Bronchial epithelial cell (primary cell): ENCODE measurements around the gene CEP83. TPM values are rescaled to one million over a fixed set of nuclear protein-coding genes. Genes with fewer than 3 reads are reported as not detected.
A peak's percentile ranks its signal among the peaks of the same experiment; 100 is the strongest.

ENCODE experiments used
- DNase-seq: peaks from one replicate; pipeline ENCODE4 v3.0.0-alpha.2; 2010; ENCODE audit warnings: low read depth
- FAIRE-seq: peaks from 2 replicates; lab custom pipeline; 2011; peaks lifted over from hg19 to GRCh38; lab: Jason Lieb, UNC
- H3K27me3 ChIP-seq: 2 replicates; pipeline ENCODE4 v1.5.1; 2011; ENCODE audit warnings: low read length; ENCODE audit not compliant: control insufficient read depth, insufficient read depth
- H3K36me3 ChIP-seq: 2 replicates; pipeline ENCODE4 v1.5.1; 2011; ENCODE audit warnings: low read length; ENCODE audit not compliant: control insufficient read depth, insufficient read depth
- H3K4me3 ChIP-seq: 2 replicates; pipeline ENCODE4 v1.5.1; 2011; ENCODE audit warnings: mild to moderate bottlenecking, low read depth, low read length, control low read depth
- total RNA-seq: library from RNA; depleted of rRNA; stranded (reverse); fragments of >200 nt; gene quantifications from 2 replicates; pipeline ENCODE4 v1.2.1, GENCODE V29; 2014
- TF ChIP-seq, protein P1 (sequence below): IDR thresholded peaks from 2 replicates; pipeline ENCODE4 v1.5.1; 2011; ENCODE audit warnings: mild to moderate bottlenecking, moderate library complexity, low read length, control low read depth, inconsistent platforms; ENCODE audit not compliant: insufficient read depth, severe bottlenecking

Gene CEP83
- total RNA-seq, 1 donor from 2014 or later = 9.7 TPM

DNA sequence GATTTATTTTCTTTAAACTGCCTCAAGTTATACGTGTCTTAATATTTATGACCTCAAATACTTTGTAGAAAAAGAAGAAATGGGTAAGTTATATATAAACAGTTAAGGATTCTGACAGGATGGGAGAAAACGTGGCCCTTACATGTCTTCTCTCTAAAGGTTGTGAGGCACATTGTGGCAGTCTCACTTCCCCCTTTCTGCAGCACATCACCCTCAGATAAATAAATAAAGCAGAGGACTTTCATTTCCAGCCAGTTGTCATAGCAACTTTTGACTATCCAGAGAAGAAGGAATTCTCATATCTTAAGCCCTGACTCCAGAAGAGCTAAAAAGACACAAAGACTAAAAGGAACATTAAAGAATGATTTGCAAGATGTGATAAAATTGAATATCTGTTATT is 28.8 kb upstream of the CEP83 start:
- no peaks in the 10 kb centered on the region for H3K36me3 ChIP-seq
- no peaks in the 10 kb centered on the region for H3K27me3 ChIP-seq
- TF ChIP-seq, protein P1, sequence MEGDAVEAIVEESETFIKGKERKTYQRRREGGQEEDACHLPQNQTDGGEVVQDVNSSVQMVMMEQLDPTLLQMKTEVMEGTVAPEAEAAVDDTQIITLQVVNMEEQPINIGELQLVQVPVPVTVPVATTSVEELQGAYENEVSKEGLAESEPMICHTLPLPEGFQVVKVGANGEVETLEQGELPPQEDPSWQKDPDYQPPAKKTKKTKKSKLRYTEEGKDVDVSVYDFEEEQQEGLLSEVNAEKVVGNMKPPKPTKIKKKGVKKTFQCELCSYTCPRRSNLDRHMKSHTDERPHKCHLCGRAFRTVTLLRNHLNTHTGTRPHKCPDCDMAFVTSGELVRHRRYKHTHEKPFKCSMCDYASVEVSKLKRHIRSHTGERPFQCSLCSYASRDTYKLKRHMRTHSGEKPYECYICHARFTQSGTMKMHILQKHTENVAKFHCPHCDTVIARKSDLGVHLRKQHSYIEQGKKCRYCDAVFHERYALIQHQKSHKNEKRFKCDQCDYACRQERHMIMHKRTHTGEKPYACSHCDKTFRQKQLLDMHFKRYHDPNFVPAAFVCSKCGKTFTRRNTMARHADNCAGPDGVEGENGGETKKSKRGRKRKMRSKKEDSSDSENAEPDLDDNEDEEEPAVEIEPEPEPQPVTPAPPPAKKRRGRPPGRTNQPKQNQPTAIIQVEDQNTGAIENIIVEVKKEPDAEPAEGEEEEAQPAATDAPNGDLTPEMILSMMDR = no peak
- DNase-seq (no peak), FAIRE-seq (no peak)
- H3K4me3 ChIP-seq = no peak overlapping the region

DNA sequence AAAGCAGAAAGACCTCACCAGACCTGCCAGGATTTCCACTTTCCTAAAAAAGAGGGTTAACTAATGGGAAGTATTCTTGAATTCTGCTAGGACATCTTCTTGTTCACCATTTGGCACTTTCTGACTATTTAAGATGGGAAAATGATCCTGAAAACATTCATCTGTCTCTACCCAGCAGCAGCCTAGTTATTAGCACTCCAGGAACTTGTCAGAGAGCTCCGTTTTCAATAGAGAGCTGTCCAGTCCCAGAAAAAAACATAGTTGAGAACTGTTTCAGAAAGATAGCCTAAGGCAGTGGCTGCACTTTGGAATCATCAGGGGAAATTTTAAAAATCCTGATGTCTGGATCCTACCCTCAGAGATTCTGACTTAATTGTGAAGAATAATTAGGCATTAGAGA is 22.1 kb upstream of the CEP83 start:
- Histone ChIP-seq H3K27me3 (no peaks in the 10 kb centered on the region), H3K36me3 (no peaks in the 10 kb centered on the region), H3K4me3 (no peak overlapping the region)
- no peak for FAIRE-seq
- TF ChIP-seq, protein P1 = no peak
- no peak for DNase-seq

- TF ChIP-seq, protein P1 = no peak
- Histone ChIP-seq H3K27me3 (no peaks in the 10 kb centered on the region), H3K4me3 (no peak overlapping the region), H3K36me3 (no peaks in the 10 kb centered on the region)
- no peak for DNase-seq
- FAIRE-seq = no peak
Observed at GRCh38 chr12:94469522-94469921, 9.9 kb upstream of the CEP83 start.

GRCh38 chr12:94460616-94460959 is 921 bp upstream of the CEP83 start:
- TF ChIP-seq, protein P1 = no peak
- Histone ChIP-seq H3K27me3 (no peaks in the 10 kb centered on the region), H3K4me3 (peak overlapping the region; percentile 54), H3K36me3 (no peaks in the 10 kb centered on the region)
- DNase-seq = no peak
- no peak for FAIRE-seq

- peak; percentile 42 for DNase-seq
- H3K27me3 ChIP-seq = no peaks in the 10 kb centered on the region
- peak overlapping the region; percentile 54 for H3K4me3 ChIP-seq
- H3K36me3 ChIP-seq = peaks cover 2% of the 10 kb centered on the region
- no peak for FAIRE-seq
- TF ChIP-seq, protein P1 = no peak
Observed at GRCh38 chr12:94458877-94459727, 565 bp downstream of the CEP83 start.
